Neural cell (in vitro differentiated cells): ENCODE data around the gene ATP13A2. TPM values are rescaled to one million over a fixed set of nuclear protein-coding genes. Genes with fewer than 3 reads are reported as not detected.
"Not testable (repeated sequence)": the region's sequence is repeated elsewhere in the genome, so short reads cannot be mapped to it uniquely, and the experiment has no call there.

Experiments
- H2AFZ ChIP-seq: fragments of 200-600, 300-800 bp; sonication (generic), shearing (Covaris generic); 2 replicates; pipeline ENCODE4 v1.6.0; 2014; ENCODE audit warnings: low read depth, mild to moderate bottlenecking, antibody characterized with exemption, low read length, moderate library complexity
- H3F3A ChIP-seq: fragments of 200-600 bp; shearing (Covaris generic); 2 replicates; pipeline ENCODE4 v1.6.1; 2016; ENCODE audit warnings: mild to moderate bottlenecking, moderate library complexity, mixed read lengths, antibody characterized with exemption, low read length; ENCODE audit not compliant: insufficient read depth, poor library complexity, severe bottlenecking
- H3K27ac ChIP-seq: fragments of 200-600, 300-800 bp; sonication (generic), shearing (Covaris generic); 2 replicates; pipeline ENCODE4 v1.5.1; 2014; ENCODE audit warnings: mild to moderate bottlenecking, low read length, moderate library complexity
- H3K27me3 ChIP-seq: fragments of 300-800, 200-600 bp; sonication (generic), shearing (Covaris generic); 2 replicates; pipeline ENCODE4 v1.6.0; 2014; ENCODE audit warnings: mild to moderate bottlenecking, low read depth, low read length, moderate library complexity; ENCODE audit not compliant: insufficient read depth
- H3K36me3 ChIP-seq: fragments of 300-800, 200-600 bp; sonication (generic), shearing (Covaris generic); 2 replicates; pipeline ENCODE4 v1.5.1; 2014; ENCODE audit warnings: mild to moderate bottlenecking, antibody characterized with exemption, low read length, moderate library complexity; ENCODE audit not compliant: insufficient read depth
- H3K4me2 ChIP-seq: fragments of 300-800, 200-600 bp; sonication (generic), shearing (Covaris generic); 2 replicates; pipeline ENCODE4 v1.6.0; 2014; ENCODE audit warnings: mild to moderate bottlenecking, low read length
- H3K4me3 ChIP-seq: fragments of 300-800, 200-600 bp; sonication (generic), shearing (Covaris generic); 2 replicates; pipeline ENCODE4 v1.5.1; 2014; ENCODE audit warnings: mild to moderate bottlenecking, low read length, moderate library complexity
- H3K79me2 ChIP-seq: fragments of 200-600 bp; shearing (Covaris generic); replicated peaks from 2 replicates; pipeline ENCODE4 v1.6.0; 2014; ENCODE audit warnings: mild to moderate bottlenecking, low read length, moderate library complexity; ENCODE audit not compliant: insufficient read depth
- H3K9ac ChIP-seq: fragments of 300-800, 200-600 bp; sonication (generic), shearing (Covaris generic); 2 replicates; pipeline ENCODE4 v1.6.1; 2016; ENCODE audit warnings: mild to moderate bottlenecking, low read length, mixed read lengths
- H3K9me2 ChIP-seq: fragments of 200-600 bp; shearing (Covaris generic); 2 replicates; pipeline ENCODE4 v1.6.1; 2016; ENCODE audit warnings: mild to moderate bottlenecking, low read length, mixed read lengths; ENCODE audit not compliant: insufficient read depth
- H3K9me3 ChIP-seq: fragments of 200-600, 300-800 bp; sonication (generic), shearing (Covaris generic); 2 replicates; pipeline ENCODE4 v1.6.1; 2016; ENCODE audit warnings: mild to moderate bottlenecking, mixed run types, low read length, moderate library complexity, mixed read lengths
- H4K20me1 ChIP-seq: fragments of 200-600 bp; shearing (Covaris generic); 2 replicates; pipeline ENCODE4 v1.6.1; 2016; ENCODE audit warnings: mild to moderate bottlenecking, mixed run types; ENCODE audit not compliant: insufficient read depth
- CTCF ChIP-seq: fragments of 450-650 bp; IDR thresholded peaks from 2 replicates; pipeline ENCODE4 v1.5.1; 2014; ENCODE audit warnings: antibody characterized with exemption, mild to moderate bottlenecking, moderate library complexity; ENCODE audit not compliant: poor library complexity, severe bottlenecking
- EP300 ChIP-seq: fragments of 450-650 bp; conservative IDR thresholded peaks from 2 replicates; pipeline ENCODE4 v1.6.1; 2014; ENCODE audit warnings: antibody characterized with exemption, mild to moderate bottlenecking, moderate library complexity; ENCODE audit not compliant: poor library complexity, severe bottlenecking
- EZH2 ChIP-seq: fragments of 200-600, 300-800 bp; shearing (Covaris generic), sonication (generic); IDR thresholded peaks from 2 replicates; pipeline ENCODE4 v1.6.1; 2014; ENCODE audit warnings: antibody characterized with exemption, low read length, borderline replicate concordance, mild to moderate bottlenecking; ENCODE audit not compliant: insufficient read depth, poor library complexity, severe bottlenecking
- MXI1 ChIP-seq: fragments of 450-650 bp; conservative IDR thresholded peaks from 2 replicates; pipeline ENCODE4 v1.6.1; 2014; ENCODE audit warnings: antibody characterized with exemption, mild to moderate bottlenecking; ENCODE audit not compliant: poor library complexity, severe bottlenecking
- POLR2AphosphoS5 ChIP-seq: IDR thresholded peaks from 2 replicates; pipeline ENCODE4 v1.6.1; 2012
- RAD21 ChIP-seq: fragments of 450-650 bp; conservative IDR thresholded peaks from 2 replicates; pipeline ENCODE4 v1.6.1; 2014; ENCODE audit warnings: antibody characterized with exemption, mild to moderate bottlenecking, moderate library complexity
- REST ChIP-seq: IDR thresholded peaks from 2 replicates; pipeline ENCODE4 v1.6.1; 2012; ENCODE audit warnings: borderline replicate concordance
- SMC3 ChIP-seq: fragments of 450-650 bp; conservative IDR thresholded peaks from 2 replicates; pipeline ENCODE4 v1.6.1; 2014; ENCODE audit warnings: antibody characterized with exemption, mild to moderate bottlenecking, moderate library complexity; ENCODE audit not compliant: poor library complexity
- TAF1 ChIP-seq: IDR thresholded peaks from 2 replicates; pipeline ENCODE4 v1.6.1; 2012; ENCODE audit warnings: low read depth
- polyA plus RNA-seq: library from polyadenylated mRNA; depleted of rRNA; stranded (reverse); fragments of >200 nt; gene quantifications from 2 replicates; pipeline ENCODE4 v1.2.3, GENCODE V29; 2014

ATP13A2 gene
- polyA plus RNA-seq, 1 donor from 2014 or later: 43.3 TPM

- H3K9me2 ChIP-seq, H3K9ac ChIP-seq, H4K20me1 ChIP-seq, H3K9me3 ChIP-seq, H3K27me3 ChIP-seq, H3K4me3 ChIP-seq, H3K4me2 ChIP-seq, H3K27ac ChIP-seq, H3F3A ChIP-seq, H3K79me2 ChIP-seq, H3K36me3 ChIP-seq, H2AFZ ChIP-seq: not testable (repeated sequence)
Measured at GRCh38 chr1:16949026-16949425, 62.7 kb downstream of the ATP13A2 start.

- not testable (repeated sequence) for H3K36me3 ChIP-seq, H4K20me1 ChIP-seq, H3K9ac ChIP-seq, H3K4me3 ChIP-seq, H3K79me2 ChIP-seq, H3K27me3 ChIP-seq, H3K9me2 ChIP-seq, H3K4me2 ChIP-seq, H3K9me3 ChIP-seq, H2AFZ ChIP-seq, H3F3A ChIP-seq, H3K27ac ChIP-seq
Measured at GRCh38 chr1:16948282-16948891, 63.3 kb downstream of the ATP13A2 start.

GRCh38 chr1:16946646-16947045 is 65.1 kb downstream of the ATP13A2 start:
- Histone ChIP-seq H3K4me3 (no peak overlapping the region), H3K27ac (no peak overlapping the region), H3F3A (no peaks in the 10 kb centered on the region), H3K9ac (no peak overlapping the region), H3K36me3 (no peaks in the 10 kb centered on the region), H3K9me2 (no peaks in the 10 kb centered on the region), H4K20me1 (no peaks in the 10 kb centered on the region), H3K79me2 (no peaks in the 10 kb centered on the region), H3K27me3 (no peaks in the 10 kb centered on the region), H3K4me2 (no peak overlapping the region), H3K9me3 (no peaks in the 10 kb centered on the region), H2AFZ (no peak overlapping the region)
- no peak for TF ChIP-seq SMC3
- TF ChIP-seq TAF1: no peak
- no peak for TF ChIP-seq MXI1
- TF ChIP-seq POLR2AphosphoS5: no peak
- no peak for TF ChIP-seq REST
- TF ChIP-seq RAD21: no peak
- TF ChIP-seq EP300: no peak
- no peak for TF ChIP-seq CTCF
- TF ChIP-seq EZH2: no peak

- not testable (repeated sequence) for H4K20me1 ChIP-seq, H2AFZ ChIP-seq, H3K9me3 ChIP-seq, H3K4me3 ChIP-seq, H3F3A ChIP-seq, H3K36me3 ChIP-seq, H3K9me2 ChIP-seq, H3K27ac ChIP-seq, H3K9ac ChIP-seq, H3K27me3 ChIP-seq, H3K79me2 ChIP-seq, H3K4me2 ChIP-seq
Measured at GRCh38 chr1:16946185-16946584, 65.5 kb downstream of the ATP13A2 start.

GRCh38 chr1:16945512-16945911 is 66.2 kb downstream of the ATP13A2 start:
- H3K9me3 ChIP-seq, H3K4me2 ChIP-seq, H3F3A ChIP-seq, H4K20me1 ChIP-seq, H3K79me2 ChIP-seq, H3K27me3 ChIP-seq, H3K4me3 ChIP-seq, H3K9me2 ChIP-seq, H3K36me3 ChIP-seq, H3K9ac ChIP-seq, H3K27ac ChIP-seq, H2AFZ ChIP-seq: not testable (repeated sequence)
